IMR-90 (cell line): ENCODE results near the gene SGPL1. TPM values are rescaled to one million over a fixed set of nuclear protein-coding genes. Genes with fewer than 3 reads are reported as not detected.

Experiments used
- ATAC-seq: fragments of 200-7000 bp; cut with Tn5 transposase; 2 replicates; pipeline ENCODE4 v1.9.1; 2020; ENCODE audit warnings: low read depth, mild to moderate bottlenecking, moderate library complexity
- BruUV-seq: library from RNA; stranded (reverse); fragments of 400-500 nt; replicated peaks from 2 replicates; lab custom pipeline; 2021; lab: Mats Ljungman, UMichigan
- CTCF ChIA-PET: fragments of 300-600 bp; formaldehyde crosslinking; extraction: SDS; loops from one replicate; lab custom pipeline; 2021; ENCODE audit warnings: antibody characterized with exemption; lab: Yijun Ruan, JAX
- POLR2A ChIA-PET: fragments of 300-600 bp; sonication (Branson Sonifier 250); formaldehyde crosslinking; loops from one replicate; lab custom pipeline; 2022; ENCODE audit warnings: antibody characterized with exemption; ENCODE audit not compliant: unreplicated experiment; lab: Charles Lee
- DNase-seq: peaks from one replicate; pipeline ENCODE4 v3.0.0; 2013
- H2AFZ ChIP-seq: replicated peaks from 2 replicates; pipeline ENCODE3; 2013; ENCODE audit warnings: low read length, mild to moderate bottlenecking; ENCODE audit not compliant: poor library complexity
- H2AK5ac ChIP-seq: 2 replicates; pipeline ENCODE4 v1.6.1; 2013; ENCODE audit warnings: low read depth, low read length, inconsistent platforms
- H2AK9ac ChIP-seq: replicated peaks from 2 replicates; pipeline ENCODE3; 2013; ENCODE audit warnings: mild to moderate bottlenecking, low read depth, low read length, moderate library complexity; ENCODE audit not compliant: poor library complexity
- H2BK120ac ChIP-seq: 2 replicates; pipeline ENCODE4 v1.6.1; 2013; ENCODE audit warnings: low read depth, low read length, inconsistent platforms
- H2BK15ac ChIP-seq: 3 replicates; pipeline ENCODE4 v1.6.1; 2013; ENCODE audit warnings: low read depth, low read length, inconsistent platforms
- H2BK20ac ChIP-seq: 2 replicates; pipeline ENCODE4 v1.6.1; 2013; ENCODE audit warnings: low read depth, mild to moderate bottlenecking, inconsistent platforms, low read length, moderate library complexity
- H2BK5ac ChIP-seq: 2 replicates; pipeline ENCODE4 v1.6.1; 2013; ENCODE audit warnings: mild to moderate bottlenecking, low read depth, low read length, inconsistent platforms; ENCODE audit not compliant: poor library complexity, severe bottlenecking
- H3K14ac ChIP-seq: replicated peaks from 2 replicates; pipeline ENCODE4 v1.6.1; 2013; ENCODE audit warnings: low read depth, low read length, inconsistent platforms
- H3K18ac ChIP-seq: 2 replicates; pipeline ENCODE4 v1.6.1; 2013; ENCODE audit warnings: low read depth, low read length, control low read depth
- H3K23ac ChIP-seq: 2 replicates; pipeline ENCODE4 v1.6.1; 2013; ENCODE audit warnings: low read depth, low read length, inconsistent platforms
- H3K27ac ChIP-seq: 2 replicates; pipeline ENCODE4 v1.5.1; 2013; ENCODE audit warnings: mild to moderate bottlenecking, control low read depth, low read length; ENCODE audit not compliant: insufficient read depth
- H3K27me3 ChIP-seq: 2 replicates; pipeline ENCODE4 v1.6.1; 2013; ENCODE audit warnings: low read length; ENCODE audit not compliant: control insufficient read depth, insufficient read depth
- H3K36me3 ChIP-seq: 2 replicates; pipeline ENCODE4 v1.6.1; 2013; ENCODE audit warnings: low read length, mixed read lengths; ENCODE audit not compliant: control insufficient read depth, insufficient read depth
- H3K4ac ChIP-seq: 2 replicates; pipeline ENCODE4 v1.6.1; 2013; ENCODE audit warnings: low read depth, low read length, inconsistent platforms
- H3K4me1 ChIP-seq: 2 replicates; pipeline ENCODE4 v1.6.1; 2013; ENCODE audit warnings: low read length, mixed read lengths; ENCODE audit not compliant: control insufficient read depth, insufficient read depth
- H3K4me2 ChIP-seq: 2 replicates; pipeline ENCODE4 v1.6.1; 2013; ENCODE audit warnings: low read depth, mild to moderate bottlenecking, control low read depth, low read length, moderate library complexity
- H3K4me3 ChIP-seq: 2 replicates; pipeline ENCODE4 v1.5.1; 2013; ENCODE audit warnings: low read depth, mild to moderate bottlenecking, control low read depth, low read length, moderate library complexity; ENCODE audit not compliant: insufficient read depth
- H3K56ac ChIP-seq: 2 replicates; pipeline ENCODE4 v1.6.1; 2013; ENCODE audit warnings: low read length, inconsistent platforms; ENCODE audit not compliant: insufficient read depth; ENCODE audit errors: extremely low read depth
- H3K79me1 ChIP-seq, 2 experiments: 2 replicates each; pipeline ENCODE4 v1.6.1; 2013; ENCODE audit warnings: low read length in 2 of 2, inconsistent platforms in 1 of 2, low read depth in 1 of 2
- H3K9ac ChIP-seq: 2 replicates; pipeline ENCODE4 v1.6.1; 2013; ENCODE audit warnings: low read depth, low read length, control low read depth
- H3K9me1 ChIP-seq: 2 replicates; pipeline ENCODE4 v1.6.1; 2013; ENCODE audit warnings: low read length, inconsistent platforms; ENCODE audit not compliant: insufficient read depth
- H3K9me3 ChIP-seq: 2 replicates; pipeline ENCODE4 v1.6.1; 2013; ENCODE audit warnings: low read length; ENCODE audit not compliant: control insufficient read depth, insufficient read depth
- H4K20me1 ChIP-seq: 2 replicates; pipeline ENCODE4 v1.6.1; 2013; ENCODE audit warnings: low read length, inconsistent platforms; ENCODE audit not compliant: insufficient read depth
- H4K5ac ChIP-seq: 2 replicates; pipeline ENCODE4 v1.6.1; 2013; ENCODE audit warnings: mild to moderate bottlenecking, low read depth, low read length, control low read depth
- H4K8ac ChIP-seq, 2 experiments: 2 replicates each; pipeline ENCODE4 v1.6.1; 2013; ENCODE audit warnings: low read depth in 2 of 2, low read length in 2 of 2, control low read depth in 1 of 2, inconsistent platforms in 1 of 2
- H4K91ac ChIP-seq: 2 replicates; pipeline ENCODE4 v1.6.1; 2013; ENCODE audit warnings: low read depth, low read length, inconsistent platforms; ENCODE audit not compliant: insufficient read depth
- CHD1 ChIP-seq: IDR thresholded peaks from 2 replicates; pipeline ENCODE4 v1.6.1; 2012; ENCODE audit warnings: low read depth, low read length, improper control_type of control experiment
- MXI1 ChIP-seq: IDR thresholded peaks from 2 replicates; pipeline ENCODE4 v1.6.1; 2012; ENCODE audit warnings: low read depth, mild to moderate bottlenecking, low read length, moderate library complexity, borderline replicate concordance
- POLR2A ChIP-seq: IDR thresholded peaks from 2 replicates; pipeline ENCODE4 v1.6.1; 2012; ENCODE audit warnings: mild to moderate bottlenecking, low read depth, low read length
- SMC3 ChIP-seq: fragments of 150-350 bp; IDR thresholded peaks from 2 replicates; pipeline ENCODE4 v1.6.1; 2016; ENCODE audit warnings: low read depth, mild to moderate bottlenecking, antibody characterized with exemption, low read length, moderate library complexity
- USF2 ChIP-seq: fragments of 150-350 bp; IDR thresholded peaks from 2 replicates; pipeline ENCODE4 v1.6.1; 2017; ENCODE audit warnings: mild to moderate bottlenecking, antibody characterized with exemption, low read length, low read depth
- WGBS, 2 experiments: methylation state at CpG; one replicate each; pipeline versions ENCODE4 v1.1.5 to v1.1.7; 2013; ENCODE audit warnings: missing lambda C conversion rate in 2 of 2; ENCODE audit not compliant: insufficient read length in 1 of 2; ENCODE audit errors: extremely low coverage in 2 of 2; 5-methylcytosine and 5-hydroxymethylcytosine counted together
- dilution Hi-C: fragments of 300-500 bp; cut with HindIII; formaldehyde crosslinking; loops from one replicate; pipeline ENCODE4 v1.14.3; 2018; ENCODE audit warnings: low sequenced_read_pairs; ENCODE audit not compliant: unreplicated experiment
- in situ Hi-C: fragments of 300-500 bp; cut with MboI; formaldehyde crosslinking; loops from 3 replicates; pipeline ENCODE4 v1.14.3; 2019; ENCODE audit warnings: low sequenced_read_pairs, inconsistent platforms, mixed read lengths
- intact Hi-C: fragments of 100-400 bp; cut with micrococcal nuclease; formaldehyde crosslinking; loops from 2 replicates; pipeline ENCODE4 v1.10.0; 2022
- polyA plus RNA-seq, 3 experiments: library from polyadenylated mRNA; depleted of rRNA; stranded (reverse); fragments of >200 nt; gene quantifications; 2 replicates each; pipeline ENCODE4 v1.2.3, GENCODE V29; 2012; ENCODE audit warnings: low replicate concordance in 1 of 3
- total RNA-seq: library from RNA; depleted of rRNA; stranded (reverse); fragments of >200 nt; gene quantifications from 2 replicates; pipeline ENCODE4 v1.2.3, GENCODE V29; 2012

SGPL1 gene
- total and polyA plus RNA-seq, 2 of the 4 experiments (the other 2 are of a cell fraction): 12.2 to 26.7 TPM

GRCh38 chr10:70782746-70783680 is 32.7 kb upstream of the SGPL1 start:
- Histone ChIP-seq H4K91ac (no peak overlapping the region), H2AK9ac (no peak overlapping the region), H3K9ac (no peak overlapping the region), H3K27me3 (peaks cover 54% of the 10 kb centered on the region), H3K36me3 (no peaks in the 10 kb centered on the region), H3K4ac (no peak overlapping the region), H3K9me3 (no peaks in the 10 kb centered on the region), H3K18ac (no peak overlapping the region), H4K5ac (no peak overlapping the region), H2BK120ac (no peak overlapping the region), H4K20me1 (no peaks in the 10 kb centered on the region), H4K8ac (no peak overlapping the region), H3K14ac (no peak overlapping the region), H3K4me3 (no peak overlapping the region), H2BK5ac (no peak overlapping the region), H3K27ac (no peak overlapping the region), H2BK15ac (no peak overlapping the region), H2AK5ac (no peak overlapping the region), H3K9me1 (no peaks in the 10 kb centered on the region), H2BK20ac (no peak overlapping the region), H3K56ac (no peak overlapping the region), H3K79me1 (no peaks in the 10 kb centered on the region), H3K23ac (no peak overlapping the region), H3K4me1 (no peaks in the 10 kb centered on the region), H3K4me2 (no peak overlapping the region), H2AFZ (no peak overlapping the region)
- 74% methylated on average over 3 of the region's 11 CpGs; no CpG with 5 or more reads in 1 of the 2 experiments for WGBS, 2 experiments
- POLR2A ChIA-PET: no interaction called here
- CTCF ChIA-PET: no interaction called here
- in situ Hi-C loops (no loop called here), dilution Hi-C loops (no loop called here), intact Hi-C loops (no loop called here)
- ATAC-seq (no peak), DNase-seq (no peak)
- no TSS peak for BruUV-seq
- no peak for TF ChIP-seq MXI1
- TF ChIP-seq CHD1: no peak
- no peak for TF ChIP-seq POLR2A
- TF ChIP-seq SMC3: no peak
- TF ChIP-seq USF2: no peak
